SU-DHL-6 (cell line): ENCODE results near the gene KDM7A.

Source experiments
- H2AFZ ChIP-seq: fragments of 200-600 bp; sonication (generic); 2 replicates; pipeline ENCODE4 v1.6.1; 2014; ENCODE audit warnings: low read depth, mild to moderate bottlenecking, moderate library complexity, mixed read lengths, antibody characterized with exemption, low read length; ENCODE audit not compliant: severe bottlenecking
- H3F3A ChIP-seq: fragments of 200-600 bp; shearing (Covaris generic); 2 replicates; pipeline ENCODE4 v1.6.0; 2016; ENCODE audit warnings: antibody characterized with exemption, mild to moderate bottlenecking; ENCODE audit not compliant: insufficient read depth
- H3K27ac ChIP-seq: fragments of 200-600 bp; sonication (generic); 2 replicates; pipeline ENCODE4 v1.5.1; 2016; ENCODE audit warnings: low read depth, mild to moderate bottlenecking, low read length, moderate library complexity, mixed read lengths
- H3K27me3 ChIP-seq: fragments of 200-600 bp; sonication (generic), shearing (Covaris generic); 2 replicates; pipeline ENCODE4 v1.6.0; 2014; ENCODE audit warnings: mild to moderate bottlenecking, low read length
- H3K36me3 ChIP-seq: fragments of 200-600 bp; sonication (generic); 2 replicates; pipeline ENCODE4 v1.6.1; 2014; ENCODE audit warnings: mild to moderate bottlenecking, low read length, mixed read lengths
- H3K4me2 ChIP-seq: fragments of 300-600, 200-600 bp; shearing (Covaris generic), sonication (generic); 2 replicates; pipeline ENCODE4 v1.6.0; 2014; ENCODE audit warnings: low read length, low read depth, mild to moderate bottlenecking; ENCODE audit not compliant: poor library complexity, severe bottlenecking
- H3K4me3 ChIP-seq: fragments of 200-600 bp; sonication (generic); 2 replicates; pipeline ENCODE4 v1.5.1; 2014; ENCODE audit warnings: antibody characterized with exemption, low read length, mild to moderate bottlenecking, mixed read lengths; ENCODE audit not compliant: insufficient read depth, poor library complexity, severe bottlenecking
- H3K79me2 ChIP-seq: fragments of 200-600 bp; sonication (generic); 2 replicates; pipeline ENCODE4 v1.6.1; 2014; ENCODE audit warnings: mild to moderate bottlenecking, low read length, moderate library complexity; ENCODE audit not compliant: insufficient read depth
- H3K9ac ChIP-seq: fragments of 200-600 bp; sonication (generic); 2 replicates; pipeline ENCODE4 v1.7.0; 2014; ENCODE audit warnings: mild to moderate bottlenecking, low read length
- H3K9me2 ChIP-seq: fragments of 200-600 bp; sonication (generic); replicated peaks from 2 replicates; pipeline ENCODE4 v1.6.1; 2014; ENCODE audit warnings: low read length; ENCODE audit not compliant: insufficient read depth
- H3K9me3 ChIP-seq: fragments of 200-600 bp; sonication (generic); 2 replicates; pipeline ENCODE4 v1.6.1; 2014; ENCODE audit warnings: low read length, mixed read lengths; ENCODE audit not compliant: insufficient read depth
- H4K20me1 ChIP-seq: fragments of 200-600 bp; sonication (generic); 2 replicates; pipeline ENCODE4 v1.6.1; 2014; ENCODE audit warnings: low read depth, mild to moderate bottlenecking, antibody characterized with exemption, low read length, moderate library complexity, mixed read lengths
- EZH2phosphoT487 ChIP-seq: fragments of 200-600 bp; sonication (generic), shearing (Covaris generic); conservative IDR thresholded peaks from 2 replicates; pipeline ENCODE4 v1.6.1; 2018; ENCODE audit warnings: mild to moderate bottlenecking, antibody characterized with exemption, low read length, moderate library complexity, mixed read lengths
- TF ChIP-seq, protein P1 (sequence below): fragments of 200-600 bp; sonication (generic); IDR thresholded peaks from one replicate; pipeline ENCODE4 v1.5.1; 2017; ENCODE audit warnings: antibody characterized with exemption, mild to moderate bottlenecking, low read length, moderate library complexity; ENCODE audit not compliant: insufficient read depth, poor library complexity, severe bottlenecking

The KDM7A gene

DNA sequence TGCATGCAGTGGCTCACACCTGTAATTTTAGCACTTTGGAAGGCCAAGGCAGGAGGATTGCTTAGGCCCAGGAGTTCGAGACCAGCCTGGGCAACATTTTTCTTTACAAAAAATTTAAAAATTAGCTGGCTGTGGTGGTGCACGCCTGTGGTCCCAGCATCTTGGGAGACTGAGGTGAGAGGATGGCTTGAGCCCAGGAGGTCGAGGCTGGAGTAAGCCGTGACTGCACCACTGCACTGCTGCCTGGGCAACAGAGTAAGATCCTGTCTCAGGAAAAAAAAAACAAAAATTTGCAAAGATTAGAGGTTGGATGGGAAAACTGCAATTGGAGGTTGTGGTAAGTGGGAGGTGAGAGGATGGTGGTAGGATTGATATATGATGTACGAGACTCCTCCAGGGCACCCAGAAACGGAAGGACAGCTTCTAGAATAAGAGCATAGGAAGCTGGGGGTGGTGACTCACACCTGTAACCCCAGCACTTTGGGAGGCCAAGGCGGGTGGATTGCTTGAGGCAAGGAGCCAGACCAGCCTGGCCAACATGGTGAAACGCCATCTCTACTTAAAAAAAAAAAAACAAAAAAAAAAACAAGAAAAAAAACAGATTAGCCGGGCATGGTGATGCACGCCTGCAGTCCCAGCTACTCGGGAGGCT is 94.9 kb downstream of the KDM7A start:
- no peak for TF ChIP-seq EZH2phosphoT487
- TF ChIP-seq, protein P1, sequence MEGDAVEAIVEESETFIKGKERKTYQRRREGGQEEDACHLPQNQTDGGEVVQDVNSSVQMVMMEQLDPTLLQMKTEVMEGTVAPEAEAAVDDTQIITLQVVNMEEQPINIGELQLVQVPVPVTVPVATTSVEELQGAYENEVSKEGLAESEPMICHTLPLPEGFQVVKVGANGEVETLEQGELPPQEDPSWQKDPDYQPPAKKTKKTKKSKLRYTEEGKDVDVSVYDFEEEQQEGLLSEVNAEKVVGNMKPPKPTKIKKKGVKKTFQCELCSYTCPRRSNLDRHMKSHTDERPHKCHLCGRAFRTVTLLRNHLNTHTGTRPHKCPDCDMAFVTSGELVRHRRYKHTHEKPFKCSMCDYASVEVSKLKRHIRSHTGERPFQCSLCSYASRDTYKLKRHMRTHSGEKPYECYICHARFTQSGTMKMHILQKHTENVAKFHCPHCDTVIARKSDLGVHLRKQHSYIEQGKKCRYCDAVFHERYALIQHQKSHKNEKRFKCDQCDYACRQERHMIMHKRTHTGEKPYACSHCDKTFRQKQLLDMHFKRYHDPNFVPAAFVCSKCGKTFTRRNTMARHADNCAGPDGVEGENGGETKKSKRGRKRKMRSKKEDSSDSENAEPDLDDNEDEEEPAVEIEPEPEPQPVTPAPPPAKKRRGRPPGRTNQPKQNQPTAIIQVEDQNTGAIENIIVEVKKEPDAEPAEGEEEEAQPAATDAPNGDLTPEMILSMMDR, result no peak
- no peak overlapping the region for H3K9ac ChIP-seq
- no peaks in the 10 kb centered on the region for H3K9me2 ChIP-seq
- H3K4me3 ChIP-seq, result no peak overlapping the region
- no peaks in the 10 kb centered on the region for H3F3A ChIP-seq
- no peak overlapping the region for H3K4me2 ChIP-seq
- no peaks in the 10 kb centered on the region for H3K36me3 ChIP-seq
- H3K9me3 ChIP-seq, result no peaks in the 10 kb centered on the region
- no peak overlapping the region for H3K27ac ChIP-seq
- no peaks in the 10 kb centered on the region for H3K79me2 ChIP-seq
- H4K20me1 ChIP-seq, result no peaks in the 10 kb centered on the region
- H3K27me3 ChIP-seq, result no peaks in the 10 kb centered on the region
- no peak overlapping the region for H2AFZ ChIP-seq

DNA sequence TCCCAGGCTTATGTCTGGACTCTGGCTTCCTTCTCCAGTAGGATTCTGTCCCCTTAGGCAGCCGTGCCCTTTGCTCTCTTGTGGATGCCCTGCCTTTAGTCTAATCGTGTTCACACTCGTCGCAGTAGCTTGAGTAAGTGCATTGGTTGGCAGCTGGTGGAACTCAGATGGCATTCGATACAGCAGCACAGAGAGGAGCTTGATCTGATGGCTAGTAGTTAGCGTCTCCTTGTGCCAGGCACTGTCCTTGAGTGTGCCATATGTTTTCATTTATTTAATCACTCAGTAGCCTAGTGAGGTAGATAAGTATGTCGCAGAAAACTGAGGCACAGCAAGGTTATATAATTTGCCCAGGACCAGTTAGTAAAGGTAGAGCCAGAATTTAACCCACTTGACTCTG is 95.9 kb downstream of the KDM7A start:
- Histone ChIP-seq H3K9ac (no peak overlapping the region), H3K36me3 (no peaks in the 10 kb centered on the region), H3K27ac (no peak overlapping the region), H3K4me2 (no peak overlapping the region), H3K9me3 (no peaks in the 10 kb centered on the region), H3K27me3 (no peaks in the 10 kb centered on the region), H3K9me2 (no peaks in the 10 kb centered on the region), H3K79me2 (no peaks in the 10 kb centered on the region), H3K4me3 (no peak overlapping the region), H4K20me1 (no peaks in the 10 kb centered on the region), H3F3A (no peaks in the 10 kb centered on the region), H2AFZ (no peak overlapping the region)
- TF ChIP-seq, protein P1, result no peak
- TF ChIP-seq EZH2phosphoT487, result no peak

DNA sequence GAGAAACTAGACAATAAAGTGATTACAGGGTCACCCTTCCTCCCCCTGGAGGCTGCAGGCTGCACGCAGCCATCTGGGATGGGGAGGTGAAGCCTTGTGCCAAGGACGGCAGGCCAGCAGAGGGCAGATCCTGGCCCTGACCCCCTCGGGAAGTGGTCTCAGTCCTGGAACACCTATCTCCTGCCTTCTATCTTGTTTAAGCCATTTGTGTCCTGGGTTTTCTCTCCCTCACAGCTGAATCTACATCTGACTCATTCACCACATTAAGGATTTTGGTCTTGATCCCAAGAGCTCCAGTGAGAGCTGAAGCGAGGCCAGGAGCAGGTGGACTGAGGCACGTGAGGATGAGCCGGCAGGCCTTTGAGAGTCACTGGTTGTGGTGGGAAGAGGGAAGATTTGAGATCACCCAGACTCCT is 97.7 kb downstream of the KDM7A start:
- H3K27me3 ChIP-seq, result no peaks in the 10 kb centered on the region
- no peaks in the 10 kb centered on the region for H4K20me1 ChIP-seq
- no peak for TF ChIP-seq EZH2phosphoT487
- TF ChIP-seq, protein P1, result no peak
- no peaks in the 10 kb centered on the region for H3K79me2 ChIP-seq
- no peak overlapping the region for H3K4me3 ChIP-seq
- H3K9me3 ChIP-seq, result no peaks in the 10 kb centered on the region
- H3F3A ChIP-seq, result no peaks in the 10 kb centered on the region
- H2AFZ ChIP-seq, result no peak overlapping the region
- H3K4me2 ChIP-seq, result no peak overlapping the region
- H3K9me2 ChIP-seq, result no peaks in the 10 kb centered on the region
- no peak overlapping the region for H3K9ac ChIP-seq
- no peaks in the 10 kb centered on the region for H3K36me3 ChIP-seq
- H3K27ac ChIP-seq, result no peak overlapping the region
